Epithelial cell of esophagus (primary cell): ENCODE data around the gene SCAF11.
A peak's percentile ranks its signal among the peaks of the same experiment; 100 is the strongest.

Experiments
- DNase-seq: peaks from one replicate; pipeline ENCODE4 v3.0.0; 2010; ENCODE audit warnings: low read depth
- H3K4me3 ChIP-seq: 2 replicates; pipeline ENCODE4 v1.5.1; 2011; ENCODE audit warnings: mild to moderate bottlenecking, low read length, control low read depth
- CTCF ChIP-seq: IDR thresholded peaks from 2 replicates; pipeline ENCODE4 v1.5.1; 2011; ENCODE audit warnings: low read depth, mild to moderate bottlenecking, low read length, control low read depth, inconsistent platforms; ENCODE audit not compliant: insufficient read depth; ENCODE audit errors: missing control alignments

The SCAF11 gene

GRCh38 chr12:45988264-45988663 is 2.1 kb downstream of the SCAF11 start:
- DNase-seq: peak; percentile 56
- peak overlapping the region; percentile 96 for H3K4me3 ChIP-seq
- no peak for TF ChIP-seq CTCF

GRCh38 chr12:45987340-45987727 is 3.0 kb downstream of the SCAF11 start:
- DNase-seq: peak; percentile 22
- no peak for TF ChIP-seq CTCF
- no peak overlapping the region for H3K4me3 ChIP-seq

GRCh38 chr12:45986641-45987339 is 3.6 kb downstream of the SCAF11 start:
- no peak for TF ChIP-seq CTCF
- H3K4me3 ChIP-seq: no peak overlapping the region
- peak; percentile 16 for DNase-seq

- no peak for TF ChIP-seq CTCF
- H3K4me3 ChIP-seq: no peak overlapping the region
- peak; percentile 32 for DNase-seq
These were observed 9.1 kb downstream of the SCAF11 start for GRCh38 chr12:45981075-45981837.

- H3K4me3 ChIP-seq: no peak overlapping the region
- no peak for DNase-seq
- TF ChIP-seq CTCF: no peak
These were observed 9.8 kb downstream of the SCAF11 start for GRCh38 chr12:45980540-45980939.

GRCh38 chr12:45978108-45978507 is 12.3 kb downstream of the SCAF11 start:
- no peak overlapping the region for H3K4me3 ChIP-seq
- DNase-seq: no peak
- TF ChIP-seq CTCF: no peak
